ENCODE results near the gene WDFY3.
A peak's percentile ranks its signal among the peaks of the same experiment; 100 is the strongest.

The WDFY3 gene

DNA sequence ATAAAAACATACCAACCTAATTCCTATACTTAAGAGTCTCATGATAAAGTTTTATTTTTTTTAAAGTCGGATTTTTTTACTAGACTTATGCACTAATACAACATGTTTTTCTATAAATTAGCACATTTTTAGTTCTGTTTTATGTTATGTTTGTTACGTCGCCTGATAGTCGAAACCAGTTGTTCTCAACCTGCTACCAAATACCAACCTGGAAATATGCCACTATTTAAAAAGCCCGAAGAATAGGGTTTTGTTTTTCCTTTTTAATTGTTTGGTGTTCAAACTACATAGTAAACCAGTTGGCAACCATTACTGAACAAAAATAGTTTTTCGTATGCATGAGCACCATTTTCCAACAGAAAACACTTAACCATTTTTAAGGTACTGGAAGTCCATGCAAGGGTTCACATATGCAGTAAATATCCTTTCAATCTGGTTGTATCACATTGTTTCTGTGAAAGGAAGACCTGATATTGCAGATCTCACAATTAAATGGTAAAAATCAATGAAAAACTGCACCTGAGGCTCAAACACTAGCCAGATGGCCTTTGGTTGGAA lies 1.4 kb downstream of the WDFY3 start:
- no peak for ATAC-seq
- no peak for TF ChIP-seq ARNTL (CRISPR knock-in tag; IDR thresholded peaks at IDR 0.05; ENCODE audit: borderline replicate concordance, low read depth)
- TF ChIP-seq BACH2 (CRISPR knock-in tag; IDR thresholded peaks at IDR 0.05; ENCODE audit: borderline replicate concordance): no peak
- TF ChIP-seq, protein P1, sequence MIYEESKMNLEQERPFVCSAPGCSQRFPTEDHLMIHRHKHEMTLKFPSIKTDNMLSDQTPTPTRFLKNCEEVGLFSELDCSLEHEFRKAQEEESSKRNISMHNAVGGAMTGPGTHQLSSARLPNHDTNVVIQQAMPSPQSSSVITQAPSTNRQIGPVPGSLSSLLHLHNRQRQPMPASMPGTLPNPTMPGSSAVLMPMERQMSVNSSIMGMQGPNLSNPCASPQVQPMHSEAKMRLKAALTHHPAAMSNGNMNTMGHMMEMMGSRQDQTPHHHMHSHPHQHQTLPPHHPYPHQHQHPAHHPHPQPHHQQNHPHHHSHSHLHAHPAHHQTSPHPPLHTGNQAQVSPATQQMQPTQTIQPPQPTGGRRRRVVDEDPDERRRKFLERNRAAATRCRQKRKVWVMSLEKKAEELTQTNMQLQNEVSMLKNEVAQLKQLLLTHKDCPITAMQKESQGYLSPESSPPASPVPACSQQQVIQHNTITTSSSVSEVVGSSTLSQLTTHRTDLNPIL (CRISPR knock-in tag; IDR thresholded peaks at IDR 0.05; ENCODE audit: low read depth): no peak

DNA sequence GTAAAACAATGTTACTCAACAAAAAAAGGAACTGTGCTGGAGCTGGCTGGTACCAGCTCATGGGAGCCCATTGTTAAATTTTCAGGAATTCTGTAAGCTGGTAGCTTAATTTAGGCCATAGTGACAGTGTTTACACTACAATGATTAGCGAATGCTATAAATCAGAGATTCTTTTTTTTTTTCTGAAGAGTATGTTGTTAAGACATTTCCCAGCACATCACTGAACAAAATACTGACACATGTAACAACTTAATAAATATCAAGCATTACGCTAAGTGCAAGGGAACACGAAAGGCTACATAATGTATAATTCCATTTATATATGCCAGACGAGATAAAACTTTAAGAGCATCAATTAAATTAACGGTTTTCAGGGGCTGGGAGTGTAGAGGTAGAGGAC lies 4.4 kb downstream of the WDFY3 start:
- TF ChIP-seq ESRRG (CRISPR knock-in tag; IDR thresholded peaks at IDR 0.05) (no peak), ARNTL (CRISPR knock-in tag; IDR thresholded peaks at IDR 0.05; ENCODE audit: borderline replicate concordance, low read depth) (no peak), ISL1 (CRISPR knock-in tag; IDR thresholded peaks at IDR 0.05) (peak; percentile 64)
- no peak for ATAC-seq

DNA sequence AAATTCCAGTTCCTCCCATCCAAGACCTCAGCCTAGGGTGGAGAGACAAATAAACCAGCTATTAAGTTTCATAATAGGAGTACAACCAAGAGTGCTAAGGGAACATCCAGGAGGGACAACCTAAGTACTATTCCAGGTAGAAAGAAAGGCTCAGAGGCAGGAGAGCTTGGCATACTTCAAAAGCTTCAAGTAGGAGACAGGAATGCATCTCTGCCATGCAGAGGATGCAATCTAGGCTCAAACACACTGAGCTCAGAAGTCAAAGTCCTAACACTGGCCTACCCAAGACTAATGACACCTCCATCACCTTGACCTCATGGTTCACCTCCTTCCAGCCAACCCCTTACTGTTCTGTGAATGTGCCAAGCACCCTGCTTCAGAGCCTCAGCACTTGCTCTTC lies 8.1 kb downstream of the WDFY3 start:
- ATAC-seq: peak; percentile 40
- TF ChIP-seq ZC3H10 (CRISPR knock-in tag; IDR thresholded peaks at IDR 0.05) (no peak), RARB (CRISPR knock-in tag; IDR thresholded peaks at IDR 0.05) (no peak), ESRRG (CRISPR knock-in tag; IDR thresholded peaks at IDR 0.05) (no peak), SNAI2 (CRISPR knock-in tag; IDR thresholded peaks at IDR 0.05) (no peak), TCF4 (CRISPR knock-in tag; IDR thresholded peaks at IDR 0.05; ENCODE audit: borderline replicate concordance) (no peak), ZNF70 (CRISPR knock-in tag; IDR thresholded peaks at IDR 0.05) (no peak), PPARA (CRISPR knock-in tag; IDR thresholded peaks at IDR 0.05; ENCODE audit: borderline replicate concordance) (no peak), ZNF565 (CRISPR knock-in tag; conservative IDR thresholded peaks at IDR 0.05; ENCODE audit: low read depth) (no peak), ARNTL (CRISPR knock-in tag; IDR thresholded peaks at IDR 0.05; ENCODE audit: borderline replicate concordance, low read depth) (no peak), GLIS3 (CRISPR knock-in tag; IDR thresholded peaks at IDR 0.05) (no peak)
- TF ChIP-seq, protein P2, sequence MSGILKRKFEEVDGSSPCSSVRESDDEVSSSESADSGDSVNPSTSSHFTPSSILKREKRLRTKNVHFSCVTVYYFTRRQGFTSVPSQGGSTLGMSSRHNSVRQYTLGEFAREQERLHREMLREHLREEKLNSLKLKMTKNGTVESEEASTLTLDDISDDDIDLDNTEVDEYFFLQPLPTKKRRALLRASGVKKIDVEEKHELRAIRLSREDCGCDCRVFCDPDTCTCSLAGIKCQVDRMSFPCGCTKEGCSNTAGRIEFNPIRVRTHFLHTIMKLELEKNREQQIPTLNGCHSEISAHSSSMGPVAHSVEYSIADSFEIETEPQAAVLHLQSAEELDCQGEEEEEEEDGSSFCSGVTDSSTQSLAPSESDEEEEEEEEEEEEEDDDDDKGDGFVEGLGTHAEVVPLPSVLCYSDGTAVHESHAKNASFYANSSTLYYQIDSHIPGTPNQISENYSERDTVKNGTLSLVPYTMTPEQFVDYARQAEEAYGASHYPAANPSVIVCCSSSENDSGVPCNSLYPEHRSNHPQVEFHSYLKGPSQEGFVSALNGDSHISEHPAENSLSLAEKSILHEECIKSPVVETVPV (CRISPR knock-in tag; IDR thresholded peaks at IDR 0.05): no peak
- TF ChIP-seq, protein P3, sequence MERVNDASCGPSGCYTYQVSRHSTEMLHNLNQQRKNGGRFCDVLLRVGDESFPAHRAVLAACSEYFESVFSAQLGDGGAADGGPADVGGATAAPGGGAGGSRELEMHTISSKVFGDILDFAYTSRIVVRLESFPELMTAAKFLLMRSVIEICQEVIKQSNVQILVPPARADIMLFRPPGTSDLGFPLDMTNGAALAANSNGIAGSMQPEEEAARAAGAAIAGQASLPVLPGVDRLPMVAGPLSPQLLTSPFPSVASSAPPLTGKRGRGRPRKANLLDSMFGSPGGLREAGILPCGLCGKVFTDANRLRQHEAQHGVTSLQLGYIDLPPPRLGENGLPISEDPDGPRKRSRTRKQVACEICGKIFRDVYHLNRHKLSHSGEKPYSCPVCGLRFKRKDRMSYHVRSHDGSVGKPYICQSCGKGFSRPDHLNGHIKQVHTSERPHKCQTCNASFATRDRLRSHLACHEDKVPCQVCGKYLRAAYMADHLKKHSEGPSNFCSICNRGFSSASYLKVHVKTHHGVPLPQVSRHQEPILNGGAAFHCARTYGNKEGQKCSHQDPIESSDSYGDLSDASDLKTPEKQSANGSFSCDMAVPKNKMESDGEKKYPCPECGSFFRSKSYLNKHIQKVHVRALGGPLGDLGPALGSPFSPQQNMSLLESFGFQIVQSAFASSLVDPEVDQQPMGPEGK (CRISPR knock-in tag; IDR thresholded peaks at IDR 0.05; ENCODE audit: borderline replicate concordance): no peak

DNA sequence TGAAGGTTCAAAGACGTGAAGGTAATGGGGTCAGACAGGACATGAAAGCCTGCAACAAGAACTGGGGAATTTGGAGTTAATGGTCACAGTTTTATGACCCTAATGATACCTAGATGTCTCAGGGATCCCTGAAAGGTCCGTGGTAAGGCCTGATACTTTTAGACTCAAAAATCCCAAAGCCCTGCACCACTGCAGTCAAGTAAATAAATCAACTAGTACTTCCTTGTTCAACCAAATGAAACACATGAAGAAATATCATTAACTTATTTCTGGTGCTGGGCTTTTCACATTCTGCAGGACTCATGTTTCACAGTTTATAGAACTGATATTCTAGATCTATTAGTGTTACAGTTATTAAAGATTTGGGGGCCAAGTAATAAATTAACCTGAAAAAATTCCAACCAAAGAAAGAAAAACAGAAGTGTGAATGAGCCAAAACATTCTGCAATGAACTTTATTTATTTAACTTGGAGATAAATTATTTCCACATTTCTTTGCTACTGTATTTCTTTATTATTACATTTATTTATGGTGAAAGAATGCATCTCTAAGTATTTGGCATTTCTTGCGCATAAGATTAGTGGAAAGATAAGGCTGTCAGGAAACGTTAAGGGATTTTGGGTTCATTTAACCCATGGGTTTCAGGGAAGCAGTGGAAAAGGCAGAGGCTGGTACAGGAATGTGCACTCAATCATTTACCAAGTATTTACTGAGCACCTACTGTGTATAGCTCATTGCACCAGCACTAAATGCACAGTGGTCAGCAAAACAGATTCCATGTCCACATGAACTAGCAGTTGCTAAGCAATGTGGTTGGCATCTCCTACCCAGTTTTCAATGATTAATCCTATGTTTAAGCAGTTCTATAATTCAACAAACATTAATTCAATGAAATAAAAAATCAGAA lies 8.7 kb downstream of the WDFY3 start:
- ATAC-seq: peak; percentile 81
- TF ChIP-seq SNAI2 (CRISPR knock-in tag; IDR thresholded peaks at IDR 0.05): no peak
- TF ChIP-seq, protein P4, sequence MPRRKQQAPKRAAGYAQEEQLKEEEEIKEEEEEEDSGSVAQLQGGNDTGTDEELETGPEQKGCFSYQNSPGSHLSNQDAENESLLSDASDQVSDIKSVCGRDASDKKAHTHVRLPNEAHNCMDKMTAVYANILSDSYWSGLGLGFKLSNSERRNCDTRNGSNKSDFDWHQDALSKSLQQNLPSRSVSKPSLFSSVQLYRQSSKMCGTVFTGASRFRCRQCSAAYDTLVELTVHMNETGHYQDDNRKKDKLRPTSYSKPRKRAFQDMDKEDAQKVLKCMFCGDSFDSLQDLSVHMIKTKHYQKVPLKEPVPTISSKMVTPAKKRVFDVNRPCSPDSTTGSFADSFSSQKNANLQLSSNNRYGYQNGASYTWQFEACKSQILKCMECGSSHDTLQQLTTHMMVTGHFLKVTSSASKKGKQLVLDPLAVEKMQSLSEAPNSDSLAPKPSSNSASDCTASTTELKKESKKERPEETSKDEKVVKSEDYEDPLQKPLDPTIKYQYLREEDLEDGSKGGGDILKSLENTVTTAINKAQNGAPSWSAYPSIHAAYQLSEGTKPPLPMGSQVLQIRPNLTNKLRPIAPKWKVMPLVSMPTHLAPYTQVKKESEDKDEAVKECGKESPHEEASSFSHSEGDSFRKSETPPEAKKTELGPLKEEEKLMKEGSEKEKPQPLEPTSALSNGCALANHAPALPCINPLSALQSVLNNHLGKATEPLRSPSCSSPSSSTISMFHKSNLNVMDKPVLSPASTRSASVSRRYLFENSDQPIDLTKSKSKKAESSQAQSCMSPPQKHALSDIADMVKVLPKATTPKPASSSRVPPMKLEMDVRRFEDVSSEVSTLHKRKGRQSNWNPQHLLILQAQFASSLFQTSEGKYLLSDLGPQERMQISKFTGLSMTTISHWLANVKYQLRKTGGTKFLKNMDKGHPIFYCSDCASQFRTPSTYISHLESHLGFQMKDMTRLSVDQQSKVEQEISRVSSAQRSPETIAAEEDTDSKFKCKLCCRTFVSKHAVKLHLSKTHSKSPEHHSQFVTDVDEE (CRISPR knock-in tag; IDR thresholded peaks at IDR 0.05): no peak
- no peak for TF ChIP-seq PPARA (CRISPR knock-in tag; IDR thresholded peaks at IDR 0.05; ENCODE audit: borderline replicate concordance)
- no peak for TF ChIP-seq TOX (CRISPR knock-in tag; IDR thresholded peaks at IDR 0.05; ENCODE audit: borderline replicate concordance)
- TF ChIP-seq ISL1 (CRISPR knock-in tag; IDR thresholded peaks at IDR 0.05): 0 out of 2 replicates have a peak, but pooled peaks have one; percentile 25

DNA sequence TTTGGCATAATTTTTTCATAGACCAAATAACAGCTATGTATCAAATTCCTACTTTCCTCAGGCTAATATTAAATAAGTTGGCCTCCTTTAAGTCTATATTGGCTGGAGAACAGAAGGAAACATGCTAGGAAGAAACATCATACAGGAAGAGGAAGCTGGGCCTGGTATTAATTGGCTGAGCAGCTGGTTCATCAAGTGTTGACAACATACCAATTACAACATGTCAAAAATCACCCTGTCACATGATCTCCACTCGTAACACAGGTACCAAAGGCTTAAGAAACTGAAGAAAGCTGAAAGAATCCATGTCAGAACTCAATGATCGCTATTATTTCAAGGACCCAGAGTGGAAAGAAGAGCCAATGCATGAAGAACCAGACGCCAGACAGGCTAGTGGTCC lies 10.5 kb downstream of the WDFY3 start:
- TF ChIP-seq ZNF8 (CRISPR knock-in tag; IDR thresholded peaks at IDR 0.05): no peak
- TF ChIP-seq PPARA (CRISPR knock-in tag; IDR thresholded peaks at IDR 0.05; ENCODE audit: borderline replicate concordance): no peak
- TF ChIP-seq, protein P2 (CRISPR knock-in tag; IDR thresholded peaks at IDR 0.05): no peak
- no peak for TF ChIP-seq OSR1 (CRISPR knock-in tag; IDR thresholded peaks at IDR 0.05)
- TF ChIP-seq RARB (CRISPR knock-in tag; IDR thresholded peaks at IDR 0.05): no peak
- TF ChIP-seq, protein P5, sequence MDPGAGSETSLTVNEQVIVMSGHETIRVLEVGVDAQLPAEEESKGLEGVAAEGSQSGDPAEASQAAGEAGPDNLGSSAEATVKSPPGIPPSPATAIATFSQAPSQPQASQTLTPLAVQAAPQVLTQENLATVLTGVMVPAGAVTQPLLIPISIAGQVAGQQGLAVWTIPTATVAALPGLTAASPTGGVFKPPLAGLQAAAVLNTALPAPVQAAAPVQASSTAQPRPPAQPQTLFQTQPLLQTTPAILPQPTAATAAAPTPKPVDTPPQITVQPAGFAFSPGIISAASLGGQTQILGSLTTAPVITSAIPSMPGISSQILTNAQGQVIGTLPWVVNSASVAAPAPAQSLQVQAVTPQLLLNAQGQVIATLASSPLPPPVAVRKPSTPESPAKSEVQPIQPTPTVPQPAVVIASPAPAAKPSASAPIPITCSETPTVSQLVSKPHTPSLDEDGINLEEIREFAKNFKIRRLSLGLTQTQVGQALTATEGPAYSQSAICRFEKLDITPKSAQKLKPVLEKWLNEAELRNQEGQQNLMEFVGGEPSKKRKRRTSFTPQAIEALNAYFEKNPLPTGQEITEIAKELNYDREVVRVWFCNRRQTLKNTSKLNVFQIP (CRISPR knock-in tag; IDR thresholded peaks at IDR 0.05; ENCODE audit: borderline replicate concordance, low read depth): no peak
- TF ChIP-seq TOX (CRISPR knock-in tag; IDR thresholded peaks at IDR 0.05; ENCODE audit: borderline replicate concordance): no peak
- no peak for TF ChIP-seq SNAI2 (CRISPR knock-in tag; IDR thresholded peaks at IDR 0.05)
- no peak for TF ChIP-seq ZNF70 (CRISPR knock-in tag; IDR thresholded peaks at IDR 0.05)
- TF ChIP-seq ISL1 (CRISPR knock-in tag; IDR thresholded peaks at IDR 0.05): no peak
- no peak for TF ChIP-seq BACH2 (CRISPR knock-in tag; IDR thresholded peaks at IDR 0.05; ENCODE audit: borderline replicate concordance)
- no peak for TF ChIP-seq ZFP30 (CRISPR knock-in tag; IDR thresholded peaks at IDR 0.05)
- no peak for TF ChIP-seq ESRRG (CRISPR knock-in tag; IDR thresholded peaks at IDR 0.05)

More for the DNA sequence above, 10.5 kb downstream of the WDFY3 start:
- ATAC-seq: no peak

Measured in SK-N-SH treated with all-trans-retinoic acid at 6 μM for 48 hours (cell line).